NCI-H2227 treated with DMSO at 0.1 percent for 48 hours (cell line): ENCODE data around the gene CCDC97.
"Not testable (repeated sequence)": the region's sequence is repeated elsewhere in the genome, so short reads cannot be mapped to it uniquely, and the experiment has no call there.

ENCODE experiments used
- DNase-seq: peaks from one replicate; lab custom pipeline; 2025; lab: John Stamatoyannopoulos, UW

CCDC97 gene

DNA sequence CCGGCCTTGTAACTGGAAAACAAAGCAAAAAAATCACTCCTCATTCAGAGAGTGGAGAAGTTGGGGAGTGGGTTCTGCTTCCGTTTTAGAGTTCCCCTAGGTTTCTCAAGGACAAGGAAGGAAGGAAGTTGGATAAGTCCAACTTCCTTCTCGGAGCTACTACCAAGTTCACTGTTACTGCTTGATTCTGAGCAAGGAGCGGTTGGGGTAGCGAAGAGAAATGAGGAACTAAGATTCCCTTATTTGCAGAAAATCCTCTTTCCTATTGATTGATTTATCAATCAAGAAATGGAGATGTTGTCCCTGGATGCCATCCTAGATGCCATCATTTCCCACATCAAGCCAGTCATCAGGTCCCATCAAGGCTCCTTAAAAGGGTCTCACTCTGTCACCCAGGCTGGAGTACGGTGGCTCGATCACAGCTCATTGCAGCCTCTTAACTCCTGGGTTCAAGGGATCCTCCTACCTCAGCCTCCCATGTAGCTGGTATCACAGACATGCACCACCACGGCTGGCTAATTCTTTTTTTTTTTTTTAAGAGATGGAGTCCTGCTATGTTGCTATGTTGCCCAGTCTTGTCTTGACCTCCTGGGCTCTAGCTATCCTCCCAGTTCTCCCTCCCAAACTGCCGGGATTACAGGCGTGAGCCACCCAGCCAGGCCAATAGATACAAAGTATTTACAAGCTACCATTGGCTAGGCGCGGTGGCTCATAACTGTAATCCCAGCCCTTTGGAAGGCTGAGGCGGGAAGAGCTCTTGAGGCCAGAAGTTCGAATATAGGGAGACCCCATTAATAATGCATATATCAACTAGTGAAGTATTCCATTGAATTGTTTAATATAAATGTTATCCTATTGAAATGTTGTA lies 54.8 kb downstream of the CCDC97 start:
- DNase-seq = peak; percentile 50

DNA sequence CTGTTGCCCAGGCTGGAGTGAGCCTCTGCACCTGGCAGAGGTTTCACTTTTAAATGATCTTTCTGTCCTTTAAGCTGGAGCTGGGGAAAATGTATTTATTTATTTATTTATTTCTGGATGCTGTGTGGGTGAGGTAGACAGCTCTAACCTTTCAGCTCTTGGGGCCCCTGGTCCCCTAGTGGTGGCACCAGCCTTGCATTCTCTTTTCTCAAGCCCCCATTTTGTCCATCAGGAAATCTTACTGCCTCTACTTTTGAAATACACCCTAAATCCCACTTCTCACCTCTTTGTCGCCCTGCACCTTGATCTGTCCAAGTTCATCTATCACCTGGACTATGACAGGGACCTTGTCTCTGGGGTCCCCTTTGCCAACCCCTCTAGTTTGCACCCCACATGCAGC lies 56.1 kb downstream of the CCDC97 start:
- DNase-seq = no peak

DNA sequence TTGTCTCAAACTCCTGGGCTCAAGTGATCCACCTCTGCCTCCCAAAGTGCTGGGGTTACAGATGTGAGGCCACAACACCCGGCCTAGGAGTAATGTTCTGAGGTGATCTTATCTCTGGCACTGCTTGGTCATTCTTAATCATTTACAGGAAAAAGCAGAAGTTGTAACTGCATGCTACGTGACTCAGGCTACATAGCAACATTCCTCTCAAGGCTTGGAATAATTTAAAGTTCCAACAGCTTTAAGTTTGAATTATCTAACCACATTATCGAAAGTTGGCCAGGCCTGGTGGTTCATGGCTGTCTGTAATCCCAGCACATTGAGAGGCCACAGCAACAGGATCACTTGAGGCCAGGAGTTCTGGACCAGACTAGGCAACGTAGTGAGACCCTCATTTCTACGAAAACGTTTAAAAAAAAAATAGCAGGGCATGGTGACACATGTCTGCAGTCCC lies 57.9 kb downstream of the CCDC97 start:
- no peak for DNase-seq

DNA sequence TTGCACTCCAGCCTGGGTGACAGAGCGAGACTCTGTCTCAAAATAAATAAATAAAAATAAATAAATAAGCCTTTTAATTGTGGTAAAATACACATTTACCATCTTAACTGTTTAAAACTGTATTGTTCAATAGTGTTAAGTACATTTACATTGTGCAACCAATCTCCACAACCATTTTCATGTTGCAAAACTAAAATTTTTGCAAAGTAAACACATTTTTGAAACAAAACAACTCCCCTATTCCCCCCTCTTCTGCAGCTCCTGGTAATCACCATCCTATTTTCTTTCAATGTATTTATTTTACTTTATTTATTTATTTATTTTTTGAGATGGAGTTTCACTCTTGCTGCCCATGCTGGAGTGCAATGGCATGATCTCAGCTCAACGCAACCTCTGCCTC lies 59.8 kb downstream of the CCDC97 start:
- DNase-seq = no peak

DNA sequence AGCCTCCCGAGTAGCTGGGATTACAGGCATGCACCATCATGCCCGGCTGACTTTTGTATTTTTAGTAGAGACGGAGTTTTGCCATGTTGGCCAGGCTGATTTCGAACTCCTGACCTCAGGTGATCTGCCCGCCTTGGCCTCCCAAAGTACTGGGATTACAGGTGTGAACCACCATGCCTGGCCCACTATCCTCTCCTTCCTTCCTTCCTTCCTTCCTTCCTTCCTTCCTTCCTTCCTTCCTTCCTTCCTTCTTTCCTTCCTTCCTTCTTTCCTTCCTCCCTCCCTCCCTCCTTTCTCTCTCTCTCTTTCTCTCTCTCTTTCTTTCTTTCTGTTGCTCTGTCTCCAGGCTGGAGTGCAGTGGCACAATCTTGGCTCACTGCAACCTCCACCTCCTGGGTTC lies 61.1 kb downstream of the CCDC97 start:
- DNase-seq = not testable (repeated sequence)

DNA sequence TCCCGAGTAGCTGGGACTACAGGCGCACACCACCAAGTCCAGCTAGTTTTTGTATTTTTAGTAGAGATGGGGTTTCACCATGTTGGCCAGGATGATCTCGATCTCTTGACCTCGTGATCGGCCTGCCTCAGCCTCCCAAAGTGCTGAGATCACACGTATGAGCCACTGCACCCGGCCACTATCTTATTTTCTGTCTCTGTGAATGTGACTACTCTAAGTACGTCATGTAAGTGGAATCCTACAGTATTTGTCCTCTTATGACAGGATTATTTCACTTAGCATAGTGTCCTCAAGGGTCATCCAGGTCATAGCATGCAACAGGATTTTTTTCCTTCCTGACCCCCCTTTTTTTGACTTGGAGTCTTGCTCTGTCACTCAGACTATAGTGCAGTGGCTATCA lies 61.6 kb downstream of the CCDC97 start:
- DNase-seq = no peak

DNA sequence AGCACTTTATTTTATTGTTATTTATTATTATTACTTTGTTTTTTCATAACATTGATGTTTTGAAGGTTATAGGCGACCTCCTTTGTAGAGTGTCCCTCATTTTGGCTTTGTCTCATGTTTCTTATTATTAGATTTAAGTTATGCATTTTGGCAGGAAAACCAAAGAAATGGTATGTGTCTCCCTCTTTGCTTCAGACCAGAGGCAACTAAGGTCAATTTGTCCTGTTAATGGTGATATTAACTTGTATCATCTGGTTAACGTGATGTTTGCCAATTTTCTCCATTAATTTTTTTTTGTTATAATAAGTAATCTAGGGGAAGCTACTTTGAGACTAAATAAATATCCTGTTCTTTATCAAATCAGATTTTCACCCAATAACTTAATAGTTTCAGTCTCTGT lies 62.5 kb downstream of the CCDC97 start:
- no peak for DNase-seq

DNA sequence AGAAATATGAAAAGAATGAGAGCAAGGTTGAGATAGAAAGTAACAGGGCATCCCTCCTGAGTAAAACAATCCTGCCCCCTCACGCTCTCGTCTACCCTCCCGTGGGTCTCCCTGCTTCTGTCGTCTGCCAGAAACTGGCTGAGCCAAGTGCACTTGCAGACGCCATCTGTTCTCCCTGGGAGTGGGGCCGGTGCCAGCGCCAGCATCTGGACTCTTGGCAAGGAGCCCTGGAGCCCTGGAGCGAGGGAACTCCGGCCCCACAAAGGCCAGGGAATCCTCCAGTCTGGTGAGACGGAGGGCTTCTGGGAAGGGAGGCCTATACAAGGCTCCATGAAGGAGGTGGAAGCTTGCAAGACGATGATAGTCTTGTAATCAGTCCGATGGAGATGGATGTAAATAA lies 64.0 kb downstream of the CCDC97 start:
- peak; percentile 91 for DNase-seq
